Measurements from ENCODE around the gene VWA5B1. TPM values are rescaled to one million over a fixed set of nuclear protein-coding genes. Genes with fewer than 3 reads are reported as not detected.

VWA5B1 gene
- polyA plus RNA-seq, 3 donors from 2014 or later: not detected

GRCh38 chr1:20291645-20292084 lies 990 bp downstream of the VWA5B1 start:
- Mint-ChIP-seq H3K36me3 (no peaks in the 10 kb centered on the region), H3K4me3 (peak overlapping the region in 1 of 5 donors; percentile 5), H3K9me3 (no peaks in the 10 kb centered on the region), H3K27me3 (ENCODE audit: low read depth in 3 of 3) (peaks cover 4 to 24% (median 7%) of the 10 kb centered on the region in 3 donors), H3K27ac (no peak overlapping the region), H3K4me1 (no peaks in the 10 kb centered on the region)
- no peak for DNase-seq

GRCh38 chr1:20298626-20299025 lies 8.0 kb downstream of the VWA5B1 start:
- no peak for DNase-seq
- Mint-ChIP-seq H3K27ac (no peak overlapping the region), H3K4me1 (no peaks in the 10 kb centered on the region), H3K27me3 (ENCODE audit: low read depth in 3 of 3) (peaks cover 1 to 12% (median 3%) of the 10 kb centered on the region in 3 donors), H3K9me3 (no peaks in the 10 kb centered on the region), H3K4me3 (no peak overlapping the region), H3K36me3 (no peaks in the 10 kb centered on the region)

- H3K4me3 Mint-ChIP-seq: no peak overlapping the region
- no peak overlapping the region for H3K27ac Mint-ChIP-seq
Measured at GRCh38 chr1:20301463-20302107, 10.9 kb downstream of the VWA5B1 start.

GRCh38 chr1:20302108-20302471 lies 11.4 kb downstream of the VWA5B1 start:
- Mint-ChIP-seq H3K27me3 (ENCODE audit: low read depth in 3 of 3) (peaks cover 0 to 3% (median 1%) of the 10 kb centered on the region in 3 donors), H3K4me1 (no peaks in the 10 kb centered on the region), H3K36me3 (no peaks in the 10 kb centered on the region), H3K4me3 (no peak overlapping the region), H3K9me3 (no peaks in the 10 kb centered on the region), H3K27ac (no peak overlapping the region)
- no peak for DNase-seq

More at GRCh38 chr1:20301463-20302107, 10.9 kb downstream of the VWA5B1 start:
- H3K27me3 Mint-ChIP-seq (ENCODE audit: low read depth in 3 of 3): peaks cover 0 to 3% (median 1%) of the 10 kb centered on the region in 3 donors
- no peak for DNase-seq
- H3K9me3 Mint-ChIP-seq: no peaks in the 10 kb centered on the region
- no peaks in the 10 kb centered on the region for H3K36me3 Mint-ChIP-seq
- no peaks in the 10 kb centered on the region for H3K4me1 Mint-ChIP-seq

- H3K27me3 Mint-ChIP-seq (ENCODE audit: low read depth in 3 of 3): peaks cover 0 to 3% (median 2%) of the 10 kb centered on the region in 3 donors
- no peak for DNase-seq
- no peak overlapping the region for H3K4me3 Mint-ChIP-seq
- no peaks in the 10 kb centered on the region for H3K36me3 Mint-ChIP-seq
- no peaks in the 10 kb centered on the region for H3K4me1 Mint-ChIP-seq
- H3K27ac Mint-ChIP-seq: no peak overlapping the region
- H3K9me3 Mint-ChIP-seq: no peaks in the 10 kb centered on the region
Measured at GRCh38 chr1:20307026-20307425, 16.4 kb downstream of the VWA5B1 start.

- no peaks in the 10 kb centered on the region for H3K36me3 Mint-ChIP-seq
- no peaks in the 10 kb centered on the region for H3K4me1 Mint-ChIP-seq
- H3K27ac Mint-ChIP-seq: no peak overlapping the region
- DNase-seq: no peak
- no peaks in the 10 kb centered on the region for H3K9me3 Mint-ChIP-seq
- H3K27me3 Mint-ChIP-seq (ENCODE audit: low read depth in 3 of 3): peaks cover under 1 to 3% (median 2%) of the 10 kb centered on the region in 3 donors
- no peak overlapping the region for H3K4me3 Mint-ChIP-seq
Measured at GRCh38 chr1:20308569-20308968, 17.9 kb downstream of the VWA5B1 start.

GRCh38 chr1:20311289-20311688 lies 20.6 kb downstream of the VWA5B1 start:
- Mint-ChIP-seq H3K27ac (no peak overlapping the region), H3K9me3 (no peaks in the 10 kb centered on the region), H3K27me3 (ENCODE audit: low read depth in 3 of 3) (peaks cover 3 to 4% (median 3%) of the 10 kb centered on the region in 3 donors), H3K36me3 (no peaks in the 10 kb centered on the region), H3K4me1 (no peaks in the 10 kb centered on the region), H3K4me3 (no peak overlapping the region)
- DNase-seq: no peak

- H3K36me3 Mint-ChIP-seq: no peaks in the 10 kb centered on the region
- H3K4me1 Mint-ChIP-seq: no peaks in the 10 kb centered on the region
- peaks cover 3 to 7% (median 3%) of the 10 kb centered on the region in 3 donors for H3K27me3 Mint-ChIP-seq (ENCODE audit: low read depth in 3 of 3)
- no peak overlapping the region for H3K27ac Mint-ChIP-seq
- no peak overlapping the region for H3K4me3 Mint-ChIP-seq
- H3K9me3 Mint-ChIP-seq: no peaks in the 10 kb centered on the region
- no peak for DNase-seq
Measured at GRCh38 chr1:20312310-20312709, 21.6 kb downstream of the VWA5B1 start.

- Mint-ChIP-seq H3K27ac (no peak overlapping the region), H3K36me3 (no peaks in the 10 kb centered on the region), H3K4me1 (no peaks in the 10 kb centered on the region), H3K4me3 (no peak overlapping the region), H3K27me3 (ENCODE audit: low read depth in 3 of 3) (peaks cover 3 to 7% (median 3%) of the 10 kb centered on the region in 3 donors), H3K9me3 (no peaks in the 10 kb centered on the region)
- no peak for DNase-seq
Measured at GRCh38 chr1:20312818-20313217, 22.1 kb downstream of the VWA5B1 start.

- DNase-seq: no peak
- H3K27ac Mint-ChIP-seq: no peak overlapping the region
- no peak overlapping the region for H3K4me3 Mint-ChIP-seq
- peaks cover 0 to 7% (median 7%) of the 10 kb centered on the region in 3 donors for H3K27me3 Mint-ChIP-seq (ENCODE audit: low read depth in 3 of 3)
- H3K36me3 Mint-ChIP-seq: no peaks in the 10 kb centered on the region
- no peaks in the 10 kb centered on the region for H3K4me1 Mint-ChIP-seq
- H3K9me3 Mint-ChIP-seq: no peaks in the 10 kb centered on the region
Measured at GRCh38 chr1:20317471-20317870, 26.8 kb downstream of the VWA5B1 start.

GRCh38 chr1:20318521-20318920 lies 27.8 kb downstream of the VWA5B1 start:
- H3K4me3 Mint-ChIP-seq: no peak overlapping the region
- peaks cover 0 to 7% (median 7%) of the 10 kb centered on the region in 3 donors for H3K27me3 Mint-ChIP-seq (ENCODE audit: low read depth in 3 of 3)
- DNase-seq: no peak
- H3K27ac Mint-ChIP-seq: no peak overlapping the region
- no peaks in the 10 kb centered on the region for H3K36me3 Mint-ChIP-seq
- no peaks in the 10 kb centered on the region for H3K4me1 Mint-ChIP-seq
- H3K9me3 Mint-ChIP-seq: no peaks in the 10 kb centered on the region

GRCh38 chr1:20318971-20319370 lies 28.3 kb downstream of the VWA5B1 start:
- H3K4me3 Mint-ChIP-seq: no peak overlapping the region
- no peaks in the 10 kb centered on the region for H3K36me3 Mint-ChIP-seq
- no peak overlapping the region for H3K27ac Mint-ChIP-seq
- H3K9me3 Mint-ChIP-seq: no peaks in the 10 kb centered on the region
- peaks cover 0 to 7% (median 6%) of the 10 kb centered on the region in 3 donors for H3K27me3 Mint-ChIP-seq (ENCODE audit: low read depth in 3 of 3)
- no peaks in the 10 kb centered on the region for H3K4me1 Mint-ChIP-seq
- no peak for DNase-seq

- Mint-ChIP-seq H3K36me3 (no peaks in the 10 kb centered on the region), H3K4me3 (no peak overlapping the region), H3K27ac (no peak overlapping the region), H3K27me3 (ENCODE audit: low read depth in 3 of 3) (peaks cover 5 to 7% (median 6%) of the 10 kb centered on the region in 3 donors), H3K9me3 (no peaks in the 10 kb centered on the region), H3K4me1 (no peaks in the 10 kb centered on the region)
- DNase-seq: no peak
Measured at GRCh38 chr1:20319456-20320220, 29.0 kb downstream of the VWA5B1 start.

- DNase-seq: no peak
- Mint-ChIP-seq H3K9me3 (no peaks in the 10 kb centered on the region), H3K4me3 (no peak overlapping the region), H3K36me3 (no peaks in the 10 kb centered on the region), H3K4me1 (no peaks in the 10 kb centered on the region), H3K27ac (no peak overlapping the region), H3K27me3 (ENCODE audit: low read depth in 3 of 3) (peaks cover 6 to 8% (median 6%) of the 10 kb centered on the region in 3 donors)
Measured at GRCh38 chr1:20320704-20321103, 30.0 kb downstream of the VWA5B1 start.
